Neutrophil (primary cell): ENCODE data around the gene SLC3A2.

Source experiments
- H3K27ac ChIP-seq: fragments of 200-600 bp; sonication (generic); 2 replicates; pipeline ENCODE4 v1.5.1; 2016; ENCODE audit warnings: mild to moderate bottlenecking, moderate library complexity
- H3K27me3 ChIP-seq: fragments of 200-600 bp; sonication (generic); 2 replicates; pipeline ENCODE4 v1.6.0; 2016; ENCODE audit warnings: mild to moderate bottlenecking
- H3K36me3 ChIP-seq: fragments of 200-600 bp; sonication (generic); 2 replicates; pipeline ENCODE4 v1.5.1; 2017
- H3K4me1 ChIP-seq, 2 experiments: fragments of 200-600 bp in 1 of 2; sonication (generic) in 1 of 2; 1 replicate in 1 of 2; 2 replicates in 1 of 2; pipeline versions ENCODE4 v1.5.1 to v1.6.1; 2013 to 2016; ENCODE audit warnings: low read depth in 1 of 2, low read length in 1 of 2, mild to moderate bottlenecking in 1 of 2, moderate library complexity in 1 of 2; ENCODE audit not compliant: control insufficient read depth in 1 of 2, insufficient read depth in 1 of 2
- H3K4me3 ChIP-seq, 2 experiments: fragments of 200-600 bp in 1 of 2; sonication (generic) in 1 of 2; 1 replicate in 1 of 2; 2 replicates in 1 of 2; pipeline ENCODE4 v1.5.1; 2013 to 2016; ENCODE audit warnings: low read depth in 1 of 2, low read length in 1 of 2, mild to moderate bottlenecking in 1 of 2, moderate library complexity in 1 of 2
- H3K9me3 ChIP-seq: fragments of 200-600 bp; sonication (generic); 2 replicates; pipeline ENCODE4 v1.5.1; 2016
- CTCF ChIP-seq: fragments of 200-600 bp; sonication (generic); IDR thresholded peaks from 2 replicates; pipeline ENCODE4 v1.5.1; 2016; ENCODE audit warnings: antibody characterized with exemption

Gene SLC3A2

GRCh38 chr11:62908468-62909072 is 27.9 kb downstream of the SLC3A2 start:
- no peak for TF ChIP-seq CTCF

GRCh38 chr11:62909107-62909894 is 28.6 kb downstream of the SLC3A2 start:
- Histone ChIP-seq H3K9me3 (no peaks in the 10 kb centered on the region), H3K4me1 (peaks cover 0 to 6% of the 10 kb centered on the region in 2 experiments), H3K4me3 (no peak overlapping the region), H3K36me3 (no peaks in the 10 kb centered on the region), H3K27me3 (peaks cover 27% of the 10 kb centered on the region), H3K27ac (no peak overlapping the region)
- no peak for TF ChIP-seq CTCF

More at GRCh38 chr11:62908468-62909072, 27.9 kb downstream of the SLC3A2 start:
- H3K4me1 ChIP-seq: peaks cover 0 to 6% of the 10 kb centered on the region in 2 experiments
- no peak overlapping the region for H3K27ac ChIP-seq
- no peak overlapping the region for H3K4me3 ChIP-seq
- H3K27me3 ChIP-seq: peaks cover 27% of the 10 kb centered on the region
- no peaks in the 10 kb centered on the region for H3K9me3 ChIP-seq
- no peaks in the 10 kb centered on the region for H3K36me3 ChIP-seq

GRCh38 chr11:62910141-62910882 is 29.6 kb downstream of the SLC3A2 start:
- peaks cover 0 to 6% of the 10 kb centered on the region in 2 experiments for H3K4me1 ChIP-seq
- H3K27ac ChIP-seq: no peak overlapping the region
- TF ChIP-seq CTCF: no peak
- H3K9me3 ChIP-seq: no peaks in the 10 kb centered on the region
- H3K27me3 ChIP-seq: peaks cover 23% of the 10 kb centered on the region
- no peaks in the 10 kb centered on the region for H3K36me3 ChIP-seq
- H3K4me3 ChIP-seq: no peak overlapping the region

- H3K27ac ChIP-seq: no peak overlapping the region
- no peaks in the 10 kb centered on the region for H3K4me1 ChIP-seq
- H3K9me3 ChIP-seq: no peaks in the 10 kb centered on the region
These were observed 30.7 kb downstream of the SLC3A2 start for GRCh38 chr11:62911137-62912130.

More at GRCh38 chr11:62911137-62912130, 30.7 kb downstream of the SLC3A2 start:
- TF ChIP-seq CTCF: no peak
- Histone ChIP-seq H3K36me3 (no peaks in the 10 kb centered on the region), H3K4me3 (no peak overlapping the region), H3K27me3 (peaks cover 11% of the 10 kb centered on the region)
